H1 (cell line): ENCODE measurements around the gene FRY.

Experiments used
- RAD21 ChIP-seq, 2 experiments: IDR thresholded peaks in 1 of 2; conservative IDR thresholded peaks in 1 of 2; 2 replicates each; pipeline ENCODE4 v1.6.1; 2011; ENCODE audit warnings: low read depth in 2 of 2, low read length in 2 of 2, improper control_type of control experiment in 1 of 2, inconsistent platforms in 1 of 2, mild to moderate bottlenecking in 1 of 2, moderate library complexity in 1 of 2
- ZNF274 ChIP-seq: IDR thresholded peaks from 2 replicates; pipeline ENCODE4 v1.7.0; 2012; ENCODE audit warnings: low read length, borderline replicate concordance; ENCODE audit errors: extremely low read depth

DNA sequence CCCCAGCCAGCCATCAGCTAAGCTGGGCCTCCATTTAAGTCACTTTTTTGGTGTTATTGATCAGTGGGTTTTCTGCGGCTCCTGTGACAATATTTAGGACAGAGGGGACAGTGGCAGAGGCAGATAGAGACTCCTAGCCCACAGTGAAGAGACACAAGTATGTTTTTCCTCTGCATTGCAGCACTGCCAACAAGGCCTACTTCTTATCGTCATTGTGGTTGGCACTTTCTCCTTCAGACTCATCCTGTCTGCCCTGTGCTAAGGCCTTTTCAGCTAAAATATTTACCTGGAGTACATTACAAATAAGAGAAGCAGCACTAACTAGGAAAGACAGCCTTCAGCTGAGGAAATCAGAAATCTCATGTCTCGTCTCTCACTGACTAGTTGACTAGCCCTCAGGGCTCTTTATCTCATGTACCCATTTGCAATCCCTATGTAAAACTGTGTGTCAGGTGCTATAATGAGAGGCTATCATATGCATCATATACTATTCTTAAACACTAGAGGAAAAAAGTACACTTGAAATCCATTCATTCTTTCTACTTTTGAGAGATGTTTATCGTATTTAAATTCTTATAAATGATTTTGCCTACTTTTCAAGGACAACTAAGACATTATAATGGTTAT is 221.4 kb downstream of the FRY start:
- TF ChIP-seq RAD21 (IDR thresholded peaks at IDR 0.05 in 1 of 2, conservative IDR thresholded peaks at IDR 0.05 in 1 of 2; ENCODE audit: low read depth in 2 of 2, low read length in 2 of 2), result no peak
- no peak for TF ChIP-seq ZNF274
